HCT116 (cell line): ENCODE measurements around the gene SIRPB2. TPM values are rescaled to one million over a fixed set of nuclear protein-coding genes. Genes with fewer than 3 reads are reported as not detected.

Experiments used
- ATAC-seq: fragments of 200-7000 bp; cut with Tn5 transposase; 2 replicates; pipeline ENCODE4 v1.9.1; 2020; ENCODE audit warnings: mild to moderate bottlenecking, moderate library complexity
- BruUV-seq: library from RNA; stranded (reverse); fragments of 400-500 nt; replicated peaks from 2 replicates; lab custom pipeline; 2021; lab: Mats Ljungman, UMichigan
- CTCF ChIA-PET: fragments of 300-600 bp; sonication (Branson Sonifier 250); formaldehyde crosslinking; loops from one replicate; lab custom pipeline; 2021; ENCODE audit warnings: antibody characterized with exemption; lab: Charles Lee
- POLR2A ChIA-PET: fragments of 300-600, 350-600 bp; sonication (Branson Sonifier 250); formaldehyde crosslinking; loops from one replicate; lab custom pipeline; 2021; ENCODE audit warnings: antibody characterized with exemption; lab: Charles Lee
- RAD21 ChIA-PET, 2 experiments: fragments of 300-600 bp; sonication (Branson Sonifier 250); formaldehyde crosslinking; loops; one replicate each; lab custom pipeline; 2023; ENCODE audit warnings: low total read pairs in 2 of 2; ENCODE audit not compliant: uncharacterized antibody in 2 of 2, unreplicated experiment in 2 of 2, low non-redundant PET in 1 of 2; lab: Charles Lee
- DNase-seq: peaks from one replicate; pipeline ENCODE4 v3.0.0-alpha.2; 2010; ENCODE audit warnings: low read depth, low spot score
- H2AFZ ChIP-seq: fragments of 200-600 bp; shearing (Covaris generic), sonication (generic); 2 replicates; pipeline ENCODE4 v1.6.1; 2017; ENCODE audit warnings: low read depth, mixed run types, mixed read lengths, antibody characterized with exemption, low read length; ENCODE audit not compliant: poor library complexity, severe bottlenecking
- H3K27ac ChIP-seq: 2 replicates; pipeline ENCODE4 v1.5.1; 2012; ENCODE audit warnings: low read depth, low read length
- H3K27me3 ChIP-seq: fragments of 200-600 bp; sonication (generic); 2 replicates; pipeline ENCODE4 v1.6.1; 2016; ENCODE audit warnings: mixed run types, low read length, mixed read lengths; ENCODE audit not compliant: insufficient read depth
- H3K36me3 ChIP-seq, 2 experiments: fragments of 200-500 bp in 1 of 2; fragments of 200-600 bp in 1 of 2; sonication (Bioruptor generic) in 1 of 2; sonication (generic) in 1 of 2; 2 replicates each; pipeline versions ENCODE4 v1.5.1 to v1.6.1; 2014 to 2016; ENCODE audit warnings: low read length in 2 of 2, inconsistent platforms in 1 of 2, mixed read lengths in 1 of 2, mixed run types in 1 of 2; ENCODE audit not compliant: insufficient read depth in 2 of 2, control insufficient read depth in 1 of 2
- H3K4me1 ChIP-seq, 2 experiments: fragments of 200-600 bp in 1 of 2; sonication (generic) in 1 of 2; 2 replicates each; pipeline versions ENCODE4 v1.5.1 to v1.6.1; 2012 to 2017; ENCODE audit warnings: low read length in 2 of 2, inconsistent platforms in 1 of 2, mild to moderate bottlenecking in 1 of 2, mixed read lengths in 1 of 2, mixed run types in 1 of 2, moderate library complexity in 1 of 2; ENCODE audit not compliant: insufficient read depth in 2 of 2, control insufficient read depth in 1 of 2
- H3K4me2 ChIP-seq: fragments of 200-600 bp; sonication (generic); 2 replicates; pipeline ENCODE4 v1.6.1; 2017; ENCODE audit warnings: mixed run types, low read length, mixed read lengths
- H3K4me3 ChIP-seq, 2 experiments: fragments of 200-600 bp in 1 of 2; sonication (generic) in 1 of 2; replicated peaks in 1 of 2; 2 replicates each; pipeline ENCODE4 v1.5.1; 2011 to 2016; ENCODE audit warnings: low read length in 2 of 2, control low read depth in 1 of 2, low read depth in 1 of 2, mild to moderate bottlenecking in 1 of 2, mixed read lengths in 1 of 2, mixed run types in 1 of 2
- H3K79me2 ChIP-seq: fragments of 200-600 bp; sonication (generic); 2 replicates; pipeline ENCODE4 v1.6.1; 2017; ENCODE audit warnings: mild to moderate bottlenecking, mixed run types, low read length, moderate library complexity, mixed read lengths; ENCODE audit not compliant: insufficient read depth
- H3K9ac ChIP-seq: fragments of 200-600 bp; sonication (generic); 2 replicates; pipeline ENCODE4 v1.6.1; 2016; ENCODE audit warnings: low read length, mixed read lengths
- H3K9me2 ChIP-seq: fragments of 200-600 bp; sonication (generic), shearing (Covaris generic); 2 replicates; pipeline ENCODE4 v1.6.1; 2017; ENCODE audit warnings: mixed run types, mild to moderate bottlenecking, moderate library complexity; ENCODE audit not compliant: insufficient read depth
- H3K9me3 ChIP-seq, 2 experiments: fragments of 200-500 bp in 1 of 2; fragments of 200-600 bp in 1 of 2; sonication (Bioruptor generic) in 1 of 2; sonication (generic) in 1 of 2; 2 replicates each; pipeline ENCODE4 v1.6.1; 2014 to 2017; ENCODE audit warnings: low read length in 2 of 2, mixed read lengths in 2 of 2, inconsistent platforms in 1 of 2, low read depth in 1 of 2, mild to moderate bottlenecking in 1 of 2, mixed run types in 1 of 2, moderate library complexity in 1 of 2; ENCODE audit not compliant: control insufficient read depth in 1 of 2, insufficient read depth in 1 of 2
- H4K20me1 ChIP-seq: fragments of 200-600 bp; sonication (generic), shearing (Covaris generic); 2 replicates; pipeline ENCODE4 v1.6.1; 2017; ENCODE audit warnings: mixed run types, mild to moderate bottlenecking, moderate library complexity; ENCODE audit not compliant: insufficient read depth
- CBX3 ChIP-seq: IDR thresholded peaks from 2 replicates; pipeline ENCODE4 v1.6.1; 2012; ENCODE audit warnings: low read depth
- CTCF ChIP-seq, 3 experiments: fragments of 200-600 bp in 1 of 3; sonication (generic) in 1 of 3; IDR thresholded peaks in 2 of 3; conservative IDR thresholded peaks in 1 of 3; 2 replicates each; pipeline ENCODE4 v1.5.1; 2012 to 2017; ENCODE audit warnings: low read depth in 2 of 3, low read length in 2 of 3, antibody characterized with exemption in 1 of 3, borderline replicate concordance in 1 of 3, control low read depth in 1 of 3, mild to moderate bottlenecking in 1 of 3, mixed read lengths in 1 of 3, mixed run types in 1 of 3, moderate library complexity in 1 of 3; ENCODE audit not compliant: insufficient read depth in 1 of 3
- EZH2phosphoT487 ChIP-seq: fragments of 200-600 bp; IDR thresholded peaks from 2 replicates; pipeline ENCODE4 v1.6.1; 2018; ENCODE audit warnings: antibody characterized with exemption, borderline replicate concordance
- POLR2AphosphoS5 ChIP-seq: IDR thresholded peaks from 2 replicates; pipeline ENCODE4 v1.6.1; 2011; ENCODE audit warnings: mild to moderate bottlenecking, low read depth, low read length, moderate library complexity
- REST ChIP-seq: IDR thresholded peaks from 2 replicates; pipeline ENCODE4 v1.6.1; 2012; ENCODE audit warnings: low read depth
- YY1 ChIP-seq: IDR thresholded peaks from 2 replicates; pipeline ENCODE4 v1.6.1; 2011; ENCODE audit warnings: low read length, low read depth, moderate library complexity, mild to moderate bottlenecking; ENCODE audit not compliant: insufficient replicate concordance; ENCODE audit errors: extremely low read depth
- intact Hi-C: fragments of 100-400 bp; cut with micrococcal nuclease; formaldehyde crosslinking; loops from 2 replicates; pipeline ENCODE4 v1.10.0; 2022
- total RNA-seq: library from RNA; stranded (reverse); gene quantifications from one replicate; pipeline ENCODE4 v1.2.1, GENCODE V29; 2021; ENCODE audit not compliant: unreplicated experiment

SIRPB2 gene
- total RNA-seq, 1 experiment from 2014 or later = not detected

- H3K4me1 ChIP-seq = no peaks in the 10 kb centered on the region
- DNase-seq = no peak
- H3K79me2 ChIP-seq = no peaks in the 10 kb centered on the region
- H3K4me2 ChIP-seq = no peak overlapping the region
- no TSS peak for BruUV-seq
- no peak overlapping the region for H3K4me3 ChIP-seq
- no peak overlapping the region for H2AFZ ChIP-seq
- no peaks in the 10 kb centered on the region for H3K27me3 ChIP-seq
- RAD21 ChIA-PET = interaction anchor here in 1 of 2 experiments (0.7 kb wide), 1 partner anchor 218 kb away, joined by 3 read pairs; no protein-coding TSS in a partner anchor
- H4K20me1 ChIP-seq = no peaks in the 10 kb centered on the region
- no peaks in the 10 kb centered on the region for H3K9me2 ChIP-seq
- TF ChIP-seq POLR2AphosphoS5 (no peak), EZH2phosphoT487 (no peak), REST (no peak), CBX3 (no peak), CTCF (IDR thresholded peaks at IDR 0.05 in 2 of 3, conservative IDR thresholded peaks at IDR 0.05 in 1 of 3; ENCODE audit: borderline replicate concordance in 1 of 3, insufficient read depth in 1 of 3, low read depth in 2 of 3, low read length in 2 of 3) (no peak), YY1 (no peak)
- TF ChIP-seq, all 23 proteins: peak for 0
- POLR2A ChIA-PET = no interaction called here
- Histone ChIP-seq H3K9me3 (no peaks in the 10 kb centered on the region), H3K27ac (no peak overlapping the region), H3K36me3 (no peaks in the 10 kb centered on the region), H3K9ac (no peak overlapping the region)
- ATAC-seq = no peak
- CTCF ChIA-PET = interaction anchor here (0.5 to 0.9 kb wide), 2 partner anchors 69 to 1107 kb away, joined by 3 to 4 read pairs; no protein-coding TSS in a partner anchor
- intact Hi-C loops = no loop called here
These were observed 55.9 kb downstream of the SIRPB2 start for GRCh38 chr20:1435337-1435699.
